C4-2B (cell line): Measurements from ENCODE around the gene GNG8.
"Not testable (repeated sequence)": the region's sequence is repeated elsewhere in the genome, so short reads cannot be mapped to it uniquely, and the experiment has no call there.

Source experiments
- CTCF ChIP-seq: fragments of 450-650 bp; conservative IDR thresholded peaks from 2 replicates; pipeline ENCODE4 v1.5.1; 2017; ENCODE audit warnings: mild to moderate bottlenecking
- ZFX ChIP-seq: fragments of 450-650 bp; IDR thresholded peaks from 2 replicates; pipeline ENCODE4 v1.6.1; 2017

- TF ChIP-seq CTCF, ZFX: not testable (repeated sequence)
Observed at GRCh38 chr19:46628970-46629369, 7.0 kb downstream of the GNG8 start.
